NT2/D1 (cell line): ENCODE measurements around the gene SDR9C7.

Experiments used
- DNase-seq: peaks from one replicate; pipeline ENCODE4 v3.0.0-alpha.2; 2011; ENCODE audit warnings: low read depth, low spot score
- H3K27me3 ChIP-seq: 2 replicates; pipeline ENCODE4 v1.6.0; 2011; ENCODE audit warnings: mild to moderate bottlenecking; ENCODE audit not compliant: insufficient read length, insufficient read depth
- H3K36me3 ChIP-seq: 2 replicates; pipeline ENCODE4 v1.6.1; 2011; ENCODE audit warnings: mild to moderate bottlenecking, low read length, mixed read lengths; ENCODE audit not compliant: insufficient read depth, insufficient read length
- H3K4me1 ChIP-seq: 2 replicates; pipeline ENCODE4 v1.5.1; 2011; ENCODE audit not compliant: insufficient read depth, insufficient read length
- H3K4me3 ChIP-seq: 2 replicates; pipeline ENCODE4 v1.5.1; 2011; ENCODE audit warnings: low read depth; ENCODE audit not compliant: insufficient read length
- H3K9ac ChIP-seq: 2 replicates; pipeline ENCODE4 v1.6.0; 2011; ENCODE audit warnings: low read depth; ENCODE audit not compliant: insufficient read length
- H3K9me3 ChIP-seq: 2 replicates; pipeline ENCODE4 v1.5.1; 2011; ENCODE audit warnings: mild to moderate bottlenecking, low read length; ENCODE audit not compliant: insufficient read depth
- SUZ12 ChIP-seq: IDR thresholded peaks from 2 replicates; pipeline ENCODE4 v1.6.1; 2011; ENCODE audit not compliant: insufficient read length, insufficient read depth; ENCODE audit errors: extremely low read depth
- YY1 ChIP-seq: IDR thresholded peaks from 2 replicates; pipeline ENCODE4 v1.6.1; 2011; ENCODE audit not compliant: insufficient read length, insufficient read depth
- ZNF274 ChIP-seq: IDR thresholded peaks from 2 replicates; pipeline ENCODE4 v1.6.1; 2011; ENCODE audit warnings: mild to moderate bottlenecking, low read depth, low read length

The SDR9C7 gene

DNA sequence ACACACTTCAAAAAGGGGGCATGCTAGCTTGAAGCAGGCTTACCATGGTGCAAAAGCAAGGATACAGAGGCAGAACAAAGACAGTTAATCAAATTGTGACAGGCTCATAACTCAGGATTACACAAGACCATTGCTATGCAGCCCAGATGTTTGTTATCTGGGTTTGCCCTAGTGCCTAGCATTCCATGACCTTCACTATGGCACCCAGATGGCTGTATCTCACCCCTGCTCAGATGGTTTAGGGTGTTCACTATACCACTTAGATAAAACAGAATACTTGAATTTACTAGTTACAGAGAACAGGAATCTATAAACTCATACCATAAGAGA is 56.2 kb downstream of the SDR9C7 start:
- Histone ChIP-seq H3K4me1 (no peaks in the 10 kb centered on the region), H3K27me3 (no peaks in the 10 kb centered on the region), H3K4me3 (no peak overlapping the region), H3K9ac (no peak overlapping the region), H3K36me3 (no peaks in the 10 kb centered on the region), H3K9me3 (peaks cover 60% of the 10 kb centered on the region)
- TF ChIP-seq YY1 = no peak
- no peak for DNase-seq

DNA sequence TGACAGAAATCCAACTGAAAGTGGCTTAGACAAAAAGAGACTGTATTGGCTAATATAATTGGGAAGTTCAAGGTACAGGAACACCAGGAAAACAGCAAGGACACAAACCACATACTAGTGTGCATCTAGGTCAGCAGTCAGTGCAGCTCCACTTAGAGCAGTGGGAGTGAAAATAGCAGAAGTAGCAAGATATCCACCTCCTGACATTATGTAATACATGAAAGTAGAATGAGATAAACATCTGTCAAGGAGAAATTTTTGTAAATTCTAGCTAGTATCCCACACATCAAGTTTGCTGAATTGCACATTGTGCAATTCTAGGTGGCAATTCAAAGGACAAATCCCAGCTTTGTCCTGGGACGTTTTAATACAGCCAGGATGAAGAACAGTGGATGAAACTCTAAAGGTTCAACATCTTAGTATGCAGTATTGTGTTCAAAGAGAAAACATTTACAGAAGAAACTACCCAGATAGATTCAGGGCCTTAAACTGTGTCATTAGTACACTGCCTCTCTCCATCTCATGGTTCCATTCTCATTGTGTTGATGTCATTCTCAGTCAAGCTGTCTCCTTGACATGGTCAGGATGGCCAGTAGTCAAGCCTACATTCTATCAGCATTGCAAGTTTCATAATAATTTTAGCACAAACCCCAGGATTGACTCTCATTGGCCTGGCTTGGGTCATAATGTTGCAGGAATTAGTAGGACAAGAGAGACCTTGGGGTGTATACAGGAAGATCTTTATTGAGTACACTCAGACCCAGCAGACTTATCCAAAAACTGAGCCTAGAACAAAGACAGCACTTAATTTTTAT is 56.8 kb downstream of the SDR9C7 start:
- TF ChIP-seq YY1 (no peak), SUZ12 (no peak), ZNF274 (no peak)
- DNase-seq = no peak
- Histone ChIP-seq H3K4me1 (no peaks in the 10 kb centered on the region), H3K9ac (no peak overlapping the region), H3K27me3 (no peaks in the 10 kb centered on the region), H3K4me3 (no peak overlapping the region), H3K36me3 (no peaks in the 10 kb centered on the region), H3K9me3 (peaks cover 54% of the 10 kb centered on the region; the same call in 1 of the 2 replicates)

- Histone ChIP-seq H3K4me3 (no peak overlapping the region), H3K9ac (no peak overlapping the region), H3K4me1 (no peaks in the 10 kb centered on the region), H3K27me3 (no peaks in the 10 kb centered on the region), H3K36me3 (no peaks in the 10 kb centered on the region), H3K9me3 (peaks cover 44% of the 10 kb centered on the region; the same call in 1 of the 2 replicates)
- TF ChIP-seq ZNF274 (no peak), YY1 (no peak), SUZ12 (no peak)
- DNase-seq = peak; percentile 80
Measured at GRCh38 chr12:56874821-56875220, 59.4 kb downstream of the SDR9C7 start.

DNA sequence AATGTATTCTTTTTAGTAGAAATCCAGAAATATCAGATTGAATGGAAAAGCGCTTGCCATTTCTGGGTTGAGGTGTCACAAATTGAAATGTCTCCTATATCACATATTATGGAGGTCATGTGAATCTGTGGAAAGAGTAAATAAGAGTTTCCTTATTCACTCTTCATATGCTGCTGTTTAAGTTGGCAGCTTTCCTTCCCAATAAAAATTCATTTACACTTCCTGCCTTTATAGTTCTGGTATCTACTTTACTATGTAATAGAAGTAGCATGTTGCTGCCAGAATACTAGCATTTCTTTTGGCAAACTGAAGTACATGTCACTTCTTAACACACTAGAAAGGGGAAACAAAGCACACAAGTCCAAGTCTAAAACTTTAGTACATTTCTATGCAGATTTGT is 60.8 kb downstream of the SDR9C7 start:
- H3K4me3 ChIP-seq = no peak overlapping the region
- TF ChIP-seq SUZ12 = no peak
- no peak for TF ChIP-seq ZNF274
- TF ChIP-seq YY1 = no peak
- H3K4me1 ChIP-seq = no peaks in the 10 kb centered on the region
- H3K27me3 ChIP-seq = no peaks in the 10 kb centered on the region
- DNase-seq = no peak
- no peaks in the 10 kb centered on the region for H3K36me3 ChIP-seq
- H3K9ac ChIP-seq = no peak overlapping the region
- H3K9me3 ChIP-seq = peaks cover 56% of the 10 kb centered on the region
